Pancreas (tissue), 10 donors: ENCODE results near the gene OGFR. TPM values are rescaled to one million over a fixed set of nuclear protein-coding genes. Genes with fewer than 3 reads are reported as not detected.

Experiments
- ATAC-seq, 4 donors: fragments of 200-7000 bp; cut with Tn5 transposase; one replicate each; pipeline versions ENCODE4 v1.8.0 to v1.9.1; 2020; ENCODE audit warnings: mild to moderate bottlenecking in 4 of 4, moderate library complexity in 4 of 4
- DNase-seq, 6 donors: peaks; one replicate each; pipeline ENCODE4 v3.0.0-alpha.2; 2020
- FAIRE-seq: peaks from 2 replicates; lab custom pipeline; 2012; peaks lifted over from hg19 to GRCh38; lab: Jason Lieb, UNC
- H3K27ac ChIP-seq, 4 donors: fragments of 200-600 bp; sonication (generic); 1 replicate in 3 of 4; 2 replicates in 1 of 4; pipeline versions ENCODE4 v1.5.0 to v1.8.0; 2020
- H3K27me3 ChIP-seq, 4 donors: fragments of 200-600 bp; one replicate each; pipeline ENCODE4 v1.8.0; 2021
- H3K36me3 ChIP-seq, 3 donors: fragments of 200-600 bp; sonication (generic) in 1 of 3; one replicate each; pipeline versions ENCODE4 v1.5.0 to v1.8.0; 2020 to 2021
- H3K4me1 ChIP-seq, 3 donors: fragments of 200-600 bp; one replicate each; pipeline ENCODE4 v1.8.0; 2021
- H3K4me3 ChIP-seq, 4 donors: fragments of 200-600 bp; sonication (generic) in 2 of 4; one replicate each; pipeline versions ENCODE4 v1.5.0 to v1.8.0; 2020 to 2021
- H3K9me3 ChIP-seq, 4 donors: fragments of 200-600 bp; one replicate each; pipeline ENCODE4 v1.8.0; 2021
- CTCF ChIP-seq, 4 donors: fragments of 200-600 bp; sonication (generic) in 3 of 4; IDR thresholded peaks; one replicate each; pipeline versions ENCODE4 v1.5.0 to v1.8.0; 2021; ENCODE audit warnings: antibody characterized with exemption in 4 of 4
- WGBS, 2 donors: extraction: QIAGEN DNeasy Blood & Tissue Kit; methylation state at CpG; one replicate each; pipeline ENCODE4 v1.1.7; 2013; 5-methylcytosine and 5-hydroxymethylcytosine counted together
- intact Hi-C, 3 donors: fragments of 100-400 bp; cut with DNase I; formaldehyde crosslinking; loops; one replicate each; pipeline versions ENCODE4 v1.11.1 to v1.14.2; 2022
- polyA plus RNA-seq, 2 donors: library from polyadenylated mRNA; stranded (reverse); fragments of 200-250 nt; gene quantifications; one replicate each; pipeline ENCODE4 v1.2.3, GENCODE V29; 2013
- total RNA-seq, 6 donors: library from RNA; stranded (reverse); fragmentation: NEBNext Ultra II Directional in 4 of 6; extraction: Animal tissue kit (Norgen Biotek cat#: 25700) in 4 of 6; gene quantifications; one replicate each; pipeline versions ENCODE4 v1.2.1 to v1.2.4, GENCODE V29; 2021 to 2023
- donor health status: healthy with polysubstance abuse.
- donor health status: DM: no; HTN: no; CAD: no; lungs with moderate emphysema.
- donor health status: DM: no; HTN: no; CAD: no.
- donor health status: control.
- donor health status: control.
- donor health status: Bipolar disorder and iron deficiency.
- donor health status: DM: yes; HTN: yes; CAD: no.
- donor health status: DM: no; HTN: no; CAD: no.
- donor health status: DM: no; HTN: no; CAD: no.
- donor health status: DM: yes; HTN: yes; CAD: no.

The OGFR gene
- total and polyA plus RNA-seq, 8 donors = 18.1 to 79.5 (median 23.0) TPM

GRCh38 chr20:62809530-62810428, 5.1 kb downstream of the OGFR start:
- H3K9me3 ChIP-seq = no peaks in the 10 kb centered on the region
- H3K27ac ChIP-seq = no peak overlapping the region
- ATAC-seq = no peak
- no peaks in the 10 kb centered on the region for H3K27me3 ChIP-seq
- peaks cover 7 to 11% (median 9%) of the 10 kb centered on the region in 3 donors for H3K4me1 ChIP-seq
- H3K4me3 ChIP-seq = no peak overlapping the region
- H3K36me3 ChIP-seq = peaks cover 0 to 47% (median 22%) of the 10 kb centered on the region in 3 donors
- no peak for DNase-seq
- TF ChIP-seq CTCF (IDR thresholded peaks at IDR 0.05) = no peak
- FAIRE-seq = no peak
- intact Hi-C loops = loop anchor here in 1 of 3 donors (5.0 kb wide), 1 partner anchor 137 kb away; no protein-coding TSS in a partner anchor
- 91 to 94% methylated on average over 22 to 24 of the region's 24 CpGs for WGBS, 2 donors

GRCh38 chr20:62811320-62811719, 6.7 kb downstream of the OGFR start:
- Histone ChIP-seq H3K9me3 (no peaks in the 10 kb centered on the region), H3K4me3 (no peak overlapping the region), H3K4me1 (peaks cover under 1 to 3% (median 2%) of the 10 kb centered on the region in 3 donors), H3K27ac (no peak overlapping the region), H3K36me3 (peaks cover 0 to 47% (median 22%) of the 10 kb centered on the region in 3 donors), H3K27me3 (no peaks in the 10 kb centered on the region)
- no peak for ATAC-seq
- intact Hi-C loops = no loop called here
- no peak for FAIRE-seq
- 94 to 95% methylated on average over 21 of the region's 21 CpGs for WGBS, 2 donors
- no peak for TF ChIP-seq CTCF (IDR thresholded peaks at IDR 0.05)
- DNase-seq = no peak

- H3K4me3 ChIP-seq = no peak overlapping the region
- intact Hi-C loops = no loop called here
- no peak for FAIRE-seq
- no peaks in the 10 kb centered on the region for H3K4me1 ChIP-seq
- TF ChIP-seq CTCF (IDR thresholded peaks at IDR 0.05) = no peak
- peaks cover 0 to 47% (median 22%) of the 10 kb centered on the region in 3 donors for H3K36me3 ChIP-seq
- no peak overlapping the region for H3K27ac ChIP-seq
- WGBS, 2 donors = 88 to 91% methylated on average over 9 to 10 of the region's 10 CpGs
- H3K9me3 ChIP-seq = no peaks in the 10 kb centered on the region
- DNase-seq = no peak
- ATAC-seq = no peak
- no peaks in the 10 kb centered on the region for H3K27me3 ChIP-seq
Measured at GRCh38 chr20:62811720-62812119, 7.1 kb downstream of the OGFR start.

- FAIRE-seq (no peak), ATAC-seq (no peak), DNase-seq (no peak)
- no peak for TF ChIP-seq CTCF (IDR thresholded peaks at IDR 0.05)
- H3K27ac ChIP-seq = no peak overlapping the region
- no peaks in the 10 kb centered on the region for H3K4me1 ChIP-seq
- peaks cover 0 to 47% (median 22%) of the 10 kb centered on the region in 3 donors for H3K36me3 ChIP-seq
- H3K27me3 ChIP-seq = peaks cover 0 to 4% (median 0%) of the 10 kb centered on the region in 4 donors
- WGBS, 2 donors = 90 to 93% methylated on average over 39 to 43 of the region's 43 CpGs
- no peaks in the 10 kb centered on the region for H3K9me3 ChIP-seq
- H3K4me3 ChIP-seq = no peak overlapping the region
- intact Hi-C loops = no loop called here
Measured at GRCh38 chr20:62812181-62812906, 7.7 kb downstream of the OGFR start.
